NCI-H2196 treated with DMSO at 0.1 percent for 48 hours (cell line): ENCODE data around the gene ASCC2.

ENCODE experiments used
- DNase-seq: peaks from one replicate; lab custom pipeline; 2025; ENCODE audit not compliant: unreplicated experiment; lab: John Stamatoyannopoulos, UW

ASCC2 gene

DNA sequence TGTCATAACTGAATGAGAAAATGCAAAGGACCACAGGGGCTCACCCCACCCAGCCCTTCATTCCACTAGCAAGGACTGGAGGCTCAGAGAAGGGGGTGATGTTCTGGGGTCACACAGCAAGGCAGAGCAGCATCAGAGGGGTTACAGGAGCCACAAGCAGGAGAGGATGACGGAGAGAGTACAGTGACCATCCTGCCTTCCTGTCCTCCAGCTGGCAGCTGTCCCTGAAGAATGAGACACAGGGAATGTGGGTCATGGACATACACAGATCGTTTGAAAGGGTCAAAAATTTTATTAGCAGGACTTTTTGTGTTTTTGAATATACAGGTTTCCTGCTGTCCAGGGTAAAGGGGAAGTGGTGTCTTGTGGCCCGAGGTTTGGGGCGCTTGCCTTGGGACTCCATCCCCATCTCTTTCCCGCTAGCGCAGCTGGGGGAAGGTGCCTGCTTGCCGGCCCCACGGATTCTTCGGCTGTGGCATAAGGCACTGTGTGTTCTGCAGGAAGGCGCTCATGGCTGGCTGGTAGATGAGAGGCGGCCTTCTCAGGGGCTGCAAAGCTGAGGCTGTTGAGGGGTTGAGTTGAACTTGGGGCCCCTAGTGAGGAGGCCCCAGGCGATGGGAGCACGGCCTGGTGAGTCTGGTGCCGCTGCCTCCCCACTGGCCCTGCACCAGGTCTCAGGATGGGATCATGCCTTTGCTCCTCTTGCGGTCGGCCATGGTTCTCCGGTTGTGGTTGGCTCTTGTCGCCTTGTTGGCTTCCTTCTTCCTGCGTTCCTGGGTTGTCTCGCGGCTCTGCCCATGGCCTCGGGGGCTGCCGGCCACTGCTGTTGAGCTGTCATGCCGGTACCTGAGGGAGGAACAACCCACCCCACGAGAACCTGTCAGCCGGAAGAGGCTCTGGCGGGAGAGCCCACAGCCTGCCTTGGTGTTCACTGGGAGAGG, 49.5 kb downstream of the ASCC2 start:
- DNase-seq, result no peak

- no peak for DNase-seq
Observed at GRCh38 chr22:29787371-29787980, 50.6 kb downstream of the ASCC2 start.

- no peak for DNase-seq
Observed at GRCh38 chr22:29786031-29786430, 52.0 kb downstream of the ASCC2 start.

DNA sequence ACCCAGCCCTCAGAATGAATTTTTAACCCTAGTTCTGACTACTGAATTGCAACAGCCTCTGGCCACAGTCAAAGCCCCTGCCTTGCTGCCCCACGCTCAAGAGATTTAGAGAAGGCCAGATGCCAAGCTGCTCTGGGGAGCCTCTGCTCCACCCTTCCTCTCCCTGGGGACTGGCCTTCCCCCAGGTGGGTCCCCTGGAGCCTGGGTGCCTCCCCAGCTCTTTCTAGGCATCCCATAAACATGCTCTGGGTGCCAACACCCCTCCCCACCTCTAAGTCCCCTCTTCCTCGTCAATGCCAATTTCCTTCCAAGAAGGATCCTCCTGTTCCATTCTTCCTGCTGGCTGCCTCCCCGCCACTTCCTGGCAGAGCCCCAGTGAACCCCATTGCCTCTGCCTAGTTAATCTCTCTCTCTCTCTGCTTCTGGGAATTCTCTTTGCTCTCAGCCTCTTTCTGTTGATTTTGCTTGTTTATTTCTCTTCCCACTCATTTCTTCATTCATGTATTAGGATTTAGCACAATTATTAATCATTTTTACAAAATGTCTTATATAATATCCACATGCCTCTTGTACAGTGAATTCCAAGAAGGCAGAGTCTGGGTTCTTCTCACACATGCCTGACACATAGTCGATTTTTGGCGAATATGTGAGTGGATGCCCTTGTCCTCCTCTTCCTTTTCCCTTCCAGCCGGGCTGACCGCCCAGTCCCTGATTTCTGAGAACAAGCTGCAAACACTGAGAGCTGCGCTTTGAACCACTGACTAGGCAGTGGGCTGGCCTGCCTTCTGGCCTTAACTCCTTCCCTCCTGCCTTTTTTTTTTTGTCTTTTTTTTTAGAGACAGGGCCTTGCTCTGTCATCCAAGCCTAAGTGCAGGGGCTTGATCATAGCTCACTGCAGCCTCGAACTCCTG, 53.4 kb downstream of the ASCC2 start:
- no peak for DNase-seq

DNA sequence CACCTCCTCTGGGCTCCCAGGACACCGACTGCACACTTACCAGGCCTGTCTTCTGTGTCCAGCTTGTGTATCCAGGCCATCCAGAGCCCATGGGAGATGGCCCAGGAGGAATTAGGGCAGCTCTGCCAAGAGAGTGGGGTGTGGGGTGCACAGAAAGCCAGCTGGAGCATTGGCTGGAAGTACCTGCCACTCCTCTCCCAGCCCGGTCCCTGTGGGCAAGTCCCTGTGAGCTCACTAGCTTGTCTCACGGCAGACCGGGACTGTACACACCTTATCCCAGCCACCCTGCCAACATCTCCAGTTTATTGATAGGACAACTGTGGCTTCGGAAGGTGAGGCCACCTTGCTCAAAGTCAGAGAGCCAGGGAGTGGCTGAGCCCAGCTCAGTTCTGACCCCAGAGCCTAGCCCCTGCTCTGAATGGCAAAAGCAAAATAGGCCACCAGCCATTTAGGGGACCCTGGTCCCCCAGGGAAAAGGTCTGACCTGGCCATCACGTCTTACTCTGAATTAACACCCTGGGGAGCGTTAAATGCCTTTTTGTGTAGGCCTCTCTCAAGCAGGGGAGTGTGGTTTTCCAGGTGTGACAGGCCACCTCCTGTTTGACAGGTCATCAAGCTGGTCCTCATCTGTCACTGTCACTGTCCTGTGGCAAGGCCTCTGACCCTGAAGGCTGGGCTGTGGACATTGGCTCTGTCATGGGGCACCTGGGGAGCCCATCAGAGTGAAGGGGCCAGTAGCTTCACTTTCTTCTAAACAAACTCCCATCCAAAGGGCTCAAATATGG, 55.8 kb downstream of the ASCC2 start:
- DNase-seq, result no peak

GRCh38 chr22:29780748-29781676, 57.1 kb downstream of the ASCC2 start:
- no peak for DNase-seq

DNA sequence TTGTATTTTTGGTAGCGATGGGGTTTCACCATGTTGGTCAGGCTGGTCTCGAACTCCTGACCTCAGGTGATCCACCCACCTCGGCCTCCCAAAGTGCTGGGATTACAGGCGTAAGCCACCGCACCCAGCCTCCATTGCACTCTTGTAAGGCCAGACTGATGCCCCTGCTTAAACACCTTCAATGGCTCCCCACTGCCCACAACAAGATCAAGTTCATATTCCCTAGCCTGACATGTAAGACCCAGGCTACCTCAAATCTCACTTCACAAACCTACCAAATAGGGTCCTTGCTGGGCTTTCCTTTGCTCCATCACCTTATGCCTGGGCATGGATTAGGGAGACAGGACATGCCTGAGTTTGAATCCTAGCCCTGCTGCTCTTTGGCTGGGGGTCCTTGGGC, 57.9 kb downstream of the ASCC2 start:
- DNase-seq, result no peak

- no peak for DNase-seq
Observed at GRCh38 chr22:29773233-29773632, 64.8 kb downstream of the ASCC2 start.

DNA sequence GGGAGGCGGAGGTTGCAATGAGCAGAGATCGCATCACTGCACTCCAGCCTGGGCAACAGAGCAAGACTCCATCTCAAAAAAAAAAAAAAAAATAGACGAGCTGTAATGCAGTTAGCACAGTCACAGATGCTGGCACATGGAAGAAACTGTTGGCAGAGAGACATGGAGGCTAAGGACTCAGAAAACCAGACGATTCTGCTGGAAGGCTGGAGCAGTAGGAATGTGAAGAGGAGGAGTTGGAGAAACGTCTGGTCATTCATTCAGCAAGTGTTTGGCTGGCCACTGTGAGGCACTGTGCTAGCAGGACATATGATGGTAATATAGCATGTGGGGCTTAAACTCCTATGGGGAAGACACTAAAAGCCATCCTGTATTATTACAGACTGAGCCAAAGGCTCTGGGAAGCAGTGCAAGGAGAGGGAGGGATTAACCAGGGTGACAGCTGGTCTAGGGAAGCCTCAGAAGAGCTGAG, 65.9 kb downstream of the ASCC2 start:
- no peak for DNase-seq

DNA sequence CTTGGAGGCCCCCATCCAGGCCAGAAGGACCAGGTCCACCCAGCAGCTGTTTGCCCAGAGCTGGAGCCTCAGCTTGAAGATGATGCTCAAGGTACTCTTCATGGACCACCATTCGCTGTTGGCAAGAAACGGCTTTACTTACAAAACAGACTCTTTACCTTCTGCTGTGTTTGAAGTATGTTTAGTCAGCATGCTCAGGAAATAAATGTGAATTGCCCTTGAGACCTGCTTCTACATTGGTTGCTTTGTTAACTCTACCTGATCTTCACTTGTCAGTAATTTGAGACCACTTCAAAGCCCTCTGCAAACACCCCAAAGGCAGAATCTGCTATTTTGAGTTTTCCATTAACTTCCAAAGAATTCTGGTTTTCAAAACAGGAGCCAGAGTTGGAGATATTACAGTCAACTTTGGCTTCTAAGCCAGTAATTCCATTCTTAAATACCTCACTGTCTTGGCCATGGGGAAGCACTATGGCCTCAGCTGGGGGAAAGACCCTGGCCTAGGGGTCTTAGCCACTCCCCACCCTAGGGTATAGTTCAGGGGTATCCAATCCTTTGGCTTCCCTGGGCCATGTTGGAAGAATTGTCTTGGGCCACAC, 68.3 kb downstream of the ASCC2 start:
- DNase-seq, result no peak

GRCh38 chr22:29768052-29768693, 69.9 kb downstream of the ASCC2 start:
- DNase-seq, result no peak

DNA sequence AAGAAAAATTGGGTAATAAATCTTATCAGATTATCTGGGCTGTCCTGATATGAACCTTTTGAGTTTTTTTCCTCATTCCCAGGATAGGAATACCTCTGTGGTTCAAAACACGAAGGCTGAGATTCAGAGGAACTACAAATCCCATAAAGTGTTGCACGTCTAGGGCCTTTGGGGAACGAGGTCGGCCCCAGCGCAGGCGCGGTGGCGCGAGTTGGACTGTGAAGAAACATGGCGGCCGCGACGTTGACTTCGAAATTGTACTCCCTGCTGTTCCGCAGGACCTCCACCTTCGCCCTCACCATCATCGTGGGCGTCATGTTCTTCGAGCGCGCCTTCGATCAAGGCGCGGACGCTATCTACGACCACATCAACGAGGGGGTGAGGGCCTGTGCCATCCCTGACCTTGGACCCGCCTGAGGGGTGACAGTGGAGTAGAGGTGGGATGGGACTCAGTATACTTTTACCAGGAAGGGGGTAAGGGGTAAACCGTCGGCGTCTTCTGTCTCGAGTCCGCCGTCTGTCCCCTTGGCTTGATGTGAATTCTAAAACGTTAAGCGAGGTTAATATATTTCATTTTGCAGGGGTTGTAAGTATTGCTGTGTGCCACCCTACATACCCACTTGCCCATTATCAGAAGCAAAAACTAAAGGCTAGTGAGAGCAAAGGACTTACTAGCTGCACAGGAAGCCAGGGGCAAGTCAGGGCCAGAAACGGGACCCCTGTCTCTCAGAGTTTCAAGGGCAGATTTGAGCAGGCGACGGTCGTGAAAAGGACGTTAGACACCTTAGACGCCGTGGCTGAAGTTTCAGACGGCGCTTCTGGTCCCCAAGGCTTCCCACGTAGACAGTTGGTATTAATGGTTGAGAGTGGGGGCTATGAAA, 70.7 kb downstream of the ASCC2 start, which contains the start of gene UQCR10:
UQCR10 (plus strand) TSS at position 199 of the 881 bp plus-strand sequence; CDS start at position 229, 30 bp downstream.
- peak; percentile 44 for DNase-seq

GRCh38 chr22:29766632-29767170, 71.4 kb downstream of the ASCC2 start, which contains the start of gene ZMAT5:
Gene ZMAT5, minus strand, starts transcription at chr22:29767007. Its CDS starts 18,463 bp downstream, at chr22:29748544.
- DNase-seq, result peak; percentile 69

DNA sequence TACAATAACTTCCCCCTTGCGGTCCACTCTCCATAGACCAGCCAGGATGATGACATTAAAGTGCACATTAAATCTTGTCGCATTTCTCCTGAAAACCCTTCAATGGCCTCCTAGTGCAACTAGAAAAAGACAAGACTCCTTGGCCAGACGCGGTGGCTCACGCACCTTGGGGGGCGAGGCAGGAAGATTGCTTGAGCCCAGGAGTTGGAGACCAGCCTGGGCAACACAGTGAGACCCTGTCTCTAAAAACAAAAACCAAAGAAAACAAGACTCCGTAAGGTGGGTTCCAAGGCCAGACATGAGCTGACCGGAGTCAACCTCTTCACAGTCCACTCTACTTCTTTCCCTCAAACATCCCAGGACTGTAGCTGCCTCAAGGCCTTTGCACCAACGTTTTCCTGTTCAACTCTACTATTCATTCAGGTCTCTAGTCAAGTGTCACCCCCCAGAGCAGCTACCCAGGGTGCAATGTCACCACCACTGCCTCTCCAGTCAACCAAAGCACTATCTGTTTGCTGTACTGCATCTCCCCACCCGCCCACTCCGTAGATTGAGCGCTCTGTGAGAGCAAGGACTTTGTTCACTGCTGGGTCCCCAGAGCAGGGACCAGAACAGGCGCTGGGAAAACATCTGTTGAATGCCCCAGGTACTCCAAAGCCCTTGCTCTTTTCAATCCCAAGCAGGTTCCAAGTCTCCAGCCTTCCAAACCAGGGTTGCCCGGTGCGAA, 72.0 kb downstream of the ASCC2 start:
- no peak for DNase-seq

GRCh38 chr22:29762263-29762662, 75.8 kb downstream of the ASCC2 start:
- no peak for DNase-seq

DNA sequence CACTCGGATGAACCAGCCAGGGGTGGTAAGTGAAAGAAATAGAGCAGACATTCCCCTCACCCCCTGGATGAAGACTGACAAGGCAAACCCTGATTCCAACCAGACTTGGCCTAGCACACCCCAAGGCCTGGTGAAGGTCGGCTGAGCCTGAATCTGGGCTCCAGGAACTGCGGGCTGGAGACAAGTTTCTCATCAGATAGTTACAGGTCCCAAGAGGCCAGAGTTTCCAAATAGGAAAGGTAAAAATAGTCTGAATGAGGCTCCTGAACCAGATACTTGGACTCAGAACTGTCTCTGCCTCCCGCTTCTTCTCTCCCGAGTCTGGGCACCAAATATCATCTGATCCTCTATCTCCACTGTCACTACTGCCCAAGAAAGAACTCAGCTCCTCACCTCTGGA, 79.1 kb downstream of the ASCC2 start:
- no peak for DNase-seq
